ENCODE data around the gene BRK1.

GRCh38 chr3:10099041-10099440 is 16.4 kb upstream of the BRK1 start:
- TF ChIP-seq CTCF (IDR thresholded peaks at IDR 0.05; ENCODE audit: low read length) (no peak), EZH2 (IDR thresholded peaks at IDR 0.05; ENCODE audit: borderline replicate concordance, low read length) (no peak)
